ENCODE measurements around the gene ARID1A.

The ARID1A gene

DNA sequence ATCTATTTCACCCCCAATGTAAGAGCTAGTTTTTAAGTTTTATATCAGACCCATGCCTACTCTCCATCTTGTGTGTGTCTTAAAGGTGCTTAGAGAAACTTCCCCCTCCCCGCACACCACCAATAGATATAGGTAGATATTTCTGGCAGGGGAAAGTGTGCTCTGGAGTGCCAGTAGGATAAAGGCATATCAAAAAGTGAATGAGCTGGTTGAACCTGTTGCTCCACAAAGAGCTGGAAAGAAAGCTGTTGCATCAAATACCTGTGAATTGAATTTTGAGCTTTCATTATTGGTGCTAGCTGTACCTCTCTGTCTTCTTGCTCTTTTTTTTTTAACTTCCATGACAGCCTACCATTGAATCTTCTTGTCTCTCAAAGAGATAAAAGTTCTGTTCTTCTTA, 32.8 kb downstream of the ARID1A start:
- DNase-seq (ENCODE audit: low read depth): no peak

DNA sequence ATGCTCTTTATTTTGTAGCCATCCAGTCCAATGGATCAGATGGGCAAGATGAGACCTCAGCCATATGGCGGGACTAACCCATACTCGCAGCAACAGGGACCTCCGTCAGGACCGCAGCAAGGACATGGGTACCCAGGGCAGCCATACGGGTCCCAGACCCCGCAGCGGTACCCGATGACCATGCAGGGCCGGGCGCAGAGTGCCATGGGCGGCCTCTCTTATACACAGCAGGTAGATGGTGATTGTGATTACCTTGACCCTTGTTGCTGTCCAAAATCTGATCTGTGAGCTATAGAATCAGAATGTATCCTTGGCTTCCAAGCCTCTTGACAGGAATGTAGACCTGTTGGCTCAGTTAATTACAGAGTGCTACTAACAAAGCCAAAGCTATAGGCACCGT, 33.8 kb downstream of the ARID1A start:
- DNase-seq (ENCODE audit: low read depth): no peak

DNA sequence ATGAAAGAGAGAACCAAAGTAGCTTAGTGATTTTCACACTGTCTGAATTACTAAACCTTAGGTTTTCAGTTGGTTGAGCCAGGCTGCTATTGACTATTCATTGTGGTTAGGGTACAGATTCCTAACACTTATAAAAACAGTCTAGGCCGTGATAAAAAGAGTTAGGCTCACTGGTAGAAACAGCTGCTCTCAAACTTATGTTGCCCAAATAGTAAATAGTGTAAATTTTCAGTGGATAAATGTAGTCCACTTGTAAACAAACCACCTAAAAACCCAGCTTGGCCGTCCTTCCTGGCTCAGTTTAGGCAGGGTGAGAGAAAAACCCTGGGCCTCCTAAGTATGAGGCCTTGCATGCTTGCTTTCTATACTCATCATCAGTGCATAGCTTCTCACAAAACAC, 34.9 kb downstream of the ARID1A start:
- no peak for DNase-seq (ENCODE audit: low read depth)

DNA sequence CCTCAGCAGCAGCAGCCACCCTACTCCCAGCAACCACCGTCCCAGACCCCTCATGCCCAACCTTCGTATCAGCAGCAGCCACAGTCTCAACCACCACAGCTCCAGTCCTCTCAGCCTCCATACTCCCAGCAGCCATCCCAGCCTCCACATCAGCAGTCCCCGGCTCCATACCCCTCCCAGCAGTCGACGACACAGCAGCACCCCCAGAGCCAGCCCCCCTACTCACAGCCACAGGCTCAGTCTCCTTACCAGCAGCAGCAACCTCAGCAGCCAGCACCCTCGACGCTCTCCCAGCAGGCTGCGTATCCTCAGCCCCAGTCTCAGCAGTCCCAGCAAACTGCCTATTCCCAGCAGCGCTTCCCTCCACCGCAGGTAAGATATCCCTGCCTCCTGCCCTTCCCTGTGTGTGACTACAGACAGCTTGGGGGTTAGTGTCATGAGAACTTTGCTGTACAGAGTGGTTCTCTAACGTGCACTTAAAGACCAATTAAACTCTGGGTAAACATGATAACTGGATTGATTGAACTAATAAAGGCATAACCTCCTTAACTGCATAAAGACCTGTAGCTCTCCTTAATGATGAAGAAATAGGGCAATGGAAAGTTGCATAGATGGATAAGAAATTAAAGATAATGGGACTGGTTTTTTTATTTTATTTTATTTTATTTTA, 35.6 kb downstream of the ARID1A start:
- no peak for DNase-seq (ENCODE audit: low read depth)

DNA sequence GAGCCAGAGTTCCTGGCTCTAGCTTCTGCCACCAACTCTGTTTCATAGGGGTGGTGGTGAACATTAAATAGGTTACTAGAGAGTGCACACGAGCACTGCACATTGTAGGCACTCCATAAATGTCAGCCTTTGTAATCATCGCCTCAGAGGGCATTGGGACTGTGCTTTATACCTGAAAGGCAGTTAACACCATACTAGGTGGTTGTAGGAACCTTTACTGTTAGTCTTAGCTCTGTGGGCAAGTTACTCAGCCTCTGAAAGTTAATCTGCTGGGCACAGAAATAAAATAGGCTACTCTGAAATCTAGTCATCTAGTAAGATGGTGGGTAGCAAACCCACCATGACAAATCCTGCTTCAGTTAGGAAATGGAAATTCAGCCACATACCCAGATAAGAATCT, 37.6 kb downstream of the ARID1A start:
- no peak for DNase-seq (ENCODE audit: low read depth)

DNA sequence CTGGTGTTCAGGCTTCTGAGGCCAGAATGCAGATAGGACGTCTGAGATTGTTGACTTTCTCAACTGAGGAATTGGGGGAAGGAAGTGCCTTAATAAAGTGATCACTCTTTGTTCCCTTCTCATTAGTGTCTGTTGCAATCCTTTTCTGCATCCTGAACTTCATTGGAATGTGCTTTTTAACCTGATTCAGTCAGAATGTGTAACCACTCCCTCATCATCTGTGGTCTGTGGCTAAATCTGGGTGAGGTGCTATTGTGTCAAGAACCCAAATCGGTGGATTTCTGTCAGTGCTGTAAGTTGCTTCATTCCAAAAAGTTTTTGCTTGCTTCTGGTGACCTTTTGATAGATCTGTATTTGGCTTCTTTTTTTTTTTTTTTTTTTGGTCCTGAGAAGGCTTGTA, 38.2 kb downstream of the ARID1A start:
- DNase-seq (ENCODE audit: low read depth): no peak

DNA sequence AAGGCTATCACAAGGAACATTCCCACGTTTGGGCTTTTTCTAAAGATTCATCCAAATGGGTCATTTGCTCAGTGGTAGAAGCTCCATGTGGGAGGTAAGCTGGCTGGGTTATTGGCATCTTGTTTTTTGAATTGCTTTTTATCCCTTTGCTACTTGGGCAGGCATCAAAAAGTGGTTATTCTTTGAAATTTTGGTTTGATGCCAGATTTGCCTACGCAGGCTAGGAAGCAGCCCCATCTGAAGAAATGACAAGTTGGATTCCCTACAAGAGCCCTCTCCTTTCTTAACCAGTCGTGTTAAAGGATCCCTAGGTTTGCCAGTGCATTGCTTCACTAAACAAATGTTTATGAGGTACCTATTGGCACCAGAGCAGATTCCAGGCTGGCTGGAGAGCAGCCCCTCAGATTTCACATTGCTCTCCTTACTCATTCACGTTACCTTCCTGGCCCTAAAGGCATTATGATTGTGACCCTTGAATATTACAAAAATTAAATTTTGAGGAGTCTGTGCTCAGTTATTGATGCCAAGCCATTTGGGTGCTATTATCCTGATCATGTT, 38.8 kb downstream of the ARID1A start:
- DNase-seq (ENCODE audit: low read depth): no peak

DNA sequence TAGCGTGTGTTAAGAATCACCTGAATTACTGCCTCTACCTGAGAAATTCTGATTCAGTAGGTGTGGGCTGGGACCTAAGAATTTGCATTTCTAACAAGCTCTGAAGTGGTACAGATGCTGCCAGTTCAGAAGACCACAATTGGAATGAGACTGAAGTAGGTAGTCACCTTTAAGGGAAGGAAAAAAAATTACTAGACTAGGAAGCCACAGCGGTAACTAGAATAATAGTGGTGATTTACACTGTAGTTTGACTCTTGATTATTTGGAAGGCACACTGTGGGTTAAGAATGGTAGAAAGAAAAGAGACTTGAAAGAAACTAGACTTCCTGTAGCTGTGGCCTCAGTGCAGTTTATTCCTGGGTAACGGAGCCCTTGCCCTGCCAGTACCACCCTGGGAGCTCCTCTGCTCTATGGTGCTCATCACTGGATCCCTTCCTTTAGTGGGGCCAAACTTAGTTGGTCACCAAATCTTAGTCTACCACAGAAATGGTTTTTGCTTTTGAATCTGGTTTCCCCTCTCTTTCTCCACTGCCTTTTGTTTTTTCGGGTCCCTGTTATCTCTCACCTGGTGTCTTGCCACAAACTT, 43.6 kb downstream of the ARID1A start:
- no peak for DNase-seq (ENCODE audit: low read depth)

DNA sequence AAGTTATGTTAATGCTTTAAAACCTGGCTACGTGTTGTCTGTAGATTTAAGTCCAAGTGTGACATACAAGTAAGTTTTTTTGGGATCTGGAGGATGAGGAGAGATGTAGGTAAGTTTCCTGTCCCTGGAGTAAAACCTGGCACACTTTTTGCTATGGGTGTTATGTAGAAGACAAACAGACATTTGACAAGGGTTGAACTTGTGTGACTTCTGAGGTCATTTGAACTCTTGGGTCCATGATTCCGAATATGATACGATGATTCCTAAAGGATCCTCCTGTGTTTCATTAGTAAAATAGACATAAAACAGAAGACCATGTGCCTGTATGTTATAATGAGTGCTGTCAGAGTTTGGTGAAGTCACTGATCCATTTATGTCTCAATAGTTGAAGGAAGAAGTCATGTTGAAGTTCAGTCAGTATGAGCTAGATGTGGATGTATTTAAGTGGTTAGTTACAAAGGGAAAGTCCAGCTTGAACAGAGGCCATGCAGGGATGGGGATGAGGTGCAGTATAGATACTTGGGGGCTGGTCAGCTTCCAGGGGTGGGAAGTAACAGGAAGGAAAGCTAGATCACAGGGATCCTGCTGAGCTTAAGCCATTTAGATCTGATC, 44.3 kb downstream of the ARID1A start:
- DNase-seq (ENCODE audit: low read depth): no peak

DNA sequence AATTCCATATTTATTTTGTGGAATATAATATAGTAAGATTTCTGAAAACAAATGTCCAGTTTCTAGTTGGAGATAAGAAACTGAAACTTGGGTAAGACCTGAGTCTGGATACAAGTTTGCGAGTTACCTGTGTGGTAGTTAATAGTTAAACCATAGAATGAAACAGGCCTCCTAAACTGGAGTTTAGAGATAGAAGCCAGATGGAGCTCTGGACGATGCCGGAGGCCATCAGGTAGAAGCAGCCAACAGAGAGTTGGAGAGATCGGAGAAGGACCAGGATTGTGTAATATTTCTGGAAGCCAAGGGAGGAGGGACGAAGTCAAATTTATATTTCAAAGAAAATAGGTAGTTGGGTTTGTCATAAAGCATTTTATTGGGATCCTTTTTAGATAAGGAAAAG, 45.1 kb downstream of the ARID1A start:
- DNase-seq (ENCODE audit: low read depth): no peak

DNA sequence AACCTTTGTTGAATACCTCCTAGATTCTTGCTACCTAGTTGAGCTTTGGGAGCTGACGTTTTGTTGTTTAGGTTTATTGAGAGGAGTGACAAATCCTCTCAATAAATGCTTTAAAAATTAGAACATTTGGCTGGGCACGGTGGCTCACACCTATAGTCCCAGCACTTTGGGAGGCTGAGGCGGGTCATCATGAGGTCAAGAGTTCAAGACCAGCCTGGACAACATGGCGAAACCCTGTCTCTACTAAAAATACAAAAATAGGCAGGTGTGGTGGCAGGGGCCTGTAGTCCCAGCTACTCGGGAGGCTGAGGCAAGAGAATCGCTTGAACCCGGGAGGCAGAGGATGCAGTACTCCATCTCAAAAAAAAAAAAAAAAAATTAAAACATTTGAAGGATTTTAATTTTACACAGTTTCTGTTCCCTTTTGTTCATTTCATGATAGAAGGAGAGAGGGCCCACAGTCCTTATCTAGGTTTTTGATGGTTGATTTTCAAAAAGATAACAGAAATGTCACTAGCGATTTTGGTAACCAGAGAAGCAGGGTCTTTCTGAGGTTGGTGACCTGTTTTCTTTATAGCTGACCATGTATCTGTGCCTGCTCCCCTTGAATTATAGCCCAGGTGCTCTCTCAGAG, 47.7 kb downstream of the ARID1A start:
- no peak for DNase-seq (ENCODE audit: low read depth)

DNA sequence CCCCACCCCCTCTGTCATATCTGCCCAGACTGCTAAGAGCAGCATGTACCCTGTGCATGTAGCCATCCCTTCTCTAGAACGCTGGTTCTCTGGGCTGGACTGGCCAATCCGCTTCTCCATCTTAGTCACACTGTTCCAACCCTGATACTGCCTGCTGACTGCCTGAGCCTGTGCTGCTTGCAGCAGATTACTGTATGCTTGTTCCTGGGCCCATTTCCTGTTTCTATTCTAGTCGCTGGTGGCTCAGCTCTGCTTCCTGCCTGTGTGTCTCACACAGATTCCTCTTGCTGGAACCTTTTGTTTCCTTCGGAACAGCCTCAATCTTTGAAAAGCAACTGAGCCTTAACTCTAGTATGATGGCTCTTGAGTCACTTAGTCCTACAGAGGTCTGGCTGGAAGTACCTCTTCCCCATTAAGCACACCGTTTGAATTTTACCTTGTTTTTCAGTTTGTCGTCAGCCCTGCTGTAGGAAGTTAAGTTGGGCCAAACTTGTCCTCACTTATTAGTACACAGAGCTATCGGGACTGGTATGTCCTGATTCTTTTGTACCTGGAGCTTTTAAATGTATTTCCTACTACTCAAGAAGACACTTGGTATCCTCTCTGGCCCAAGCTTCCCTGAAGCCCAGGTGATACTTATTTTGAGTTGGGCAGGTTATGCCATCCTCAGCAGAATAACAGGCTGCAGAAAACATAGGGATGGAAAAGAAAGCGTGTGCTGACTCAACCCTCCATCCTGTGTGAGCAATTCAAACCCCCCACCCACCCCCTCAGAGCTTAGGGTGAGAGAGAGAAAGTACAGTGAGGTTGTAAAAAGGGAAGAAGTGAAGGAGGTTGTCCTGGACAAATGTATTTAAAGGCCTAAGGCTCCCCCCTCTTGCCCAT, 48.5 kb downstream of the ARID1A start:
- peak; percentile 60 for DNase-seq (ENCODE audit: low read depth)

DNA sequence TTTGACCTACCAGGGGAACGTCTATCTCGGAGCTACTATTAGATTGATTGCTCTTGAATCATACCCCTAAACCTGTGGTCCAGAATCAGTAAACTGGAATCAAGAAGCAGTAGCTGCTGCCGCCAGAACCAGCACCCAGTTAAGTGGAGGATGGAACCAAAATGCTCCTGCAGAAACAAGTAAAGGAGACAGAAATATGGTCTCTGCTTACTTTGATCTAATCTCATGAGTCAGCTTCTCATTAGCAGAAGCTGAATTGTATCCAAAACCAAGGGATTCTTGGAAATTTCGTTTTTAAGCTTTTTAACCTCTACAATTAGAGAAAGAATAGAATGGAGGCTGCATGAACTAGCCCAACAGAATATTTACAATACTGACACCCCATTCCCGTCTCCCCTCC, 49.4 kb downstream of the ARID1A start:
- no peak for DNase-seq (ENCODE audit: low read depth)

DNA sequence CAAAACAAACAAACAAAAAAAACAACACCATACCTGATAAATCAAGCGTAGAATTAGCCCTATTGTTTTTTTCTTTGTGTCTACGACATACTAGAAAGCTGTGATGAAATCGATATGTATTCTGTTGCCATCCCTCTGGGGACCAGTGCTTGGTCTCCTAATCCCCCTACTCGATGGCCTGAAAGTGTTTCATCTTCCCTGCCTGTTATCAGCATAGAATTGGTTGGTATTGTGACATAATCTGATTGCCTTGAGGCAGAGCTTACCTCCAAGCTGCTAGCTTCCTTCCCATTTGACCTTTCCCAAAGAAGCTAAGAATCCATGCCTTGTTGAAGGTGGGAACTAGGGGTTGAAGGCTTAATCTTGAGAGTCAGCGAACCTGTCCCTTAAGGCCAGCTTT, 51.2 kb downstream of the ARID1A start:
- no peak for DNase-seq (ENCODE audit: low read depth)

DNA sequence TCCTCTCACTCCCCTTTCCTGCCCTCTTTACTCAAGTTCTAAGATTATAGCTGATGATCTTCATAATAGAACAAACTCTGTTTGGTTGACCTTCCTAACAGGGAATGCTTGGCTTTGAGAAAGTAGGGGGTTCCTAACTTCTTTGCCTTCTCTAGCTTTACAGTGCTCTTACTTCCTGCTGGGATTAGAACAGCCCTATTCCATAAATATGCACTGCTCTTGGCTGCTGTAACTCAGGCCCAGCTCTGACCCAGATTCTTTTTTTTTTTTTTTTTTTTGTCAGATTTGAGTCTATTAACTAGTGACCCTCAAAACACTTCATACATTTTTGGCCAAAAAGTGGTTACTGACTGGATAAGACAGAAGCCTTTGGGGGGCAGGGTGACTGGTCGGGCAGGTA, 52.5 kb downstream of the ARID1A start:
- DNase-seq (ENCODE audit: low read depth): no peak

DNA sequence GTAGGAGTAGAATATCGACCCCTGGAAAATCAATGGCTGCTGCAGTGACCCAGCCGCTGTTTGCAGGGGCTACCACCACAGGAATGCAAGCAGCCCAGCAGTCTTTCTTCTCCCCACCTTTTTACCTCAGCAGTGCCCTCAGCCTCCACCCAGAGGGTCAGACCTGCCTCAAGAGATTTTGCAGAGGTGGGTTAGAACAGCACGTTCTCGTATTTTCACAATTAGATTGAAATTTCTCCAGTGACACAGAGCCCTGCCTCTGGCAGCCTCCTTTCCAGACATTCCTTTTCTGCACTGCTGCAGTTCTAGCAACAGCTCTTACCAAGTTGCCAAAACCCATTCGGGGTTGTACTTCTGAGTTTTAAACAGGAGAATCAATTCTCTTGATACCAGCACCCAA, 53.6 kb downstream of the ARID1A start:
- DNase-seq (ENCODE audit: low read depth): no peak

DNA sequence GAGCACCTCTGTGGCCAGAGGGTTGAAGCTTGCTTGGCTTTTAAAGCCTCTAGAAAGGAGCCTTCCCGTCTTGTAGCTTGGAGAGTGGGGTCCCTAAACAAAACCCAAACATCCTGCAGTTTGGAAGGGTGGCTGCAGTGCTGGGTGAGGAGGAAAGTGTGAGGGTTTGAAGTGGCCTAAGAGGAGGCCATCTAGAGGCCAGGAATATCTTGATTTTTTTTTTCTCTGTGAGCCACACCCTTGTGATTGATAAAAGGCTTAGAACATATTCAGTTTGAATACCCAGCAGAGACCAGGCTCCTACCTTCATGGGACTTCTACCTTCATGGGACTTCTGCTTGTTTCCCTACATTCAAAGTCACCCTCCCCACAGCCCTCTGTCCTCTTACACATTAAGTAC, 54.6 kb downstream of the ARID1A start:
- no peak for DNase-seq (ENCODE audit: low read depth)

DNA sequence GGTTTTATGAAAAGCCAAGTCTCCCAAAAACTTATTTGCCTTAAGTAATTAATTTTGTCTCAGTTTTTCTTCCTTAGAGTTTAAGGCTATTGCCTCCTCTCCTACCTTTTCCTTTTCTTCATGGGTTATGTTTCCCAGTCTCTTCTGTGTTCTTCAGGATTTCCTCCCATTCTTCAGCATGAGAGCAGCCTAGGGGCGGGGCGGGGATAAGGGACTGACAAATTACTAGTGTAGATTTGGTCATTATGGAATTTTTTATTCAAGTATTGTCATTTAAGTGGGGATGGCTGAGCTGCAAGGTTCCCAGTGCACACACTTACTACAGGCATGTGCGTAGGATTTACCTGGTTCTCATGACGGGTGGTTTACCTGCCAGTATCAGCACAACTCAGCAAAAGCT, 56.7 kb downstream of the ARID1A start:
- no peak for DNase-seq (ENCODE audit: low read depth)

DNA sequence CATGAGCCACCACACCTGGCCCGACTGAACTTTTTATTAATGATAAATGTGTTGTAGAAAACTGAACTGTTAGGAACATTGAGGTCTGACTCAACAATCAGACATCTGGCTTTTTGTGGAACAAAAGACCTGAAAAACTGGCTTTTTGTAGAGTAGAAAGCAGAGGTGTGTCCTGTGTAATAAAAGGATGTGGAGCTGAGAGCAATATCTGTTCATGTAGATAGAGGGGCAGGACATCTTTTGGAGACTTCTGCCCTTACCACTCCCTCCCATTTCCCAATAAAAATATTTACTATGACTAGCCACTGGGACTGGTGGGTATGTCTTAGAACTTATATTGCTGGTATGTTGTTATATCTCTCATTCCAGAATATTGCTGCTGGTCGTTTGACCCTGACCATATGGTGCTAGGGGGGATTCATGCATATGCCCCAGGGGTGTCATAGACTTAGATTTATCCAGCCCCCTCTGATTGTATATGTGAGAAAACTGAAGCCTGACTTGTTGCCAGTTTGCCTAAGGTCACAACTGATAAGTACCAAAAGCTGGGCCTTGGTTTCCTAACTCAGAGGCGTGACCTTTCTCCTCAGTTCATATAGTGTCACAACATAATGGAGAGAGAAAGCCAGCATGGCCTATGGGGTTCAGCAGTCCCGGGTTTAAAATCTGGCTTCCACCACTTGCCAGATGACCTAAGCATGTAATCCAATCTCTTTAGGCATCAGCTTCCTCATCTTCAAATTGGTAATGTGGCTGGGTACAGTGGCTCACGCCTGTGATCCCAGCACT, 58.5 kb downstream of the ARID1A start:
- DNase-seq (ENCODE audit: low read depth): no peak

DNA sequence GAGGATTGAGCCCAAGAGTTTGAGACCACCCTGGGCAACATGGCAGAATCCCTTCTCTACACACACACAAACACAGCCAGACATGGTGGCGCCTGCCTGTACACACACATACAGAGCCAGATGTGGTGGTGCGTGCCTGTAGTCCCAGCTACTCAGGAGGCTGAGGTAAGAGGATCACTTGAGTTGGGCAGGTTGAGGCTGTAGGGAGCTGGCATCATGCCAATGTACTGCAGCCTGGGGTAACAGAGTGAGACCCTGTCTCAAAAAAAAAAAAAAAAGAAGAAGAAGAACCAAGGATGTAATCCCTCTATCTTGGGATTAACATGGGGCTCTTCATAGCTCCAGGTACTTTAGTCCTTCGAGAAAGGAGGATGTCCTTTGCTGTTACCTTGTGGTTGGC, 62.5 kb downstream of the ARID1A start:
- no peak for DNase-seq (ENCODE audit: low read depth)

DNA sequence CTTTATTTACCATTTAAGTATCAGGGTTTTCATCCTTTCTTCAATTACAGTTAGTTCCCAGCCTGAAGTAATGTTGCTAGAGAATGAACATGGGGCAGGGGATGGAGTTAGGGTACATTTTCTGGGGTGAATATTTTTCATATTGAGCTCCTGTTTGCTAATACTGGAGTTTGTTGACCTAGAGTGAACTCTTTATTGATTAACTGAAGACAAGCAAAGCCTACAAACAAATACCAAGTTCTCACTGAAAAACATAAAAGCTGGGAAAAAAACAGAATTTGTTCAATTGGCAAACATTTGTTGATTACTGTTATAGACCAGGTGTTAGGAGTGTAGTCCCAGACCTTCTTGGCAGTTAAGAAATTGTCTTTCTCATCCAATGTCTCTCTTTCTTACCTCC, 63.7 kb downstream of the ARID1A start:
- no peak for DNase-seq (ENCODE audit: low read depth)
